ENCODE measurements around the gene DENND1A.

DNA sequence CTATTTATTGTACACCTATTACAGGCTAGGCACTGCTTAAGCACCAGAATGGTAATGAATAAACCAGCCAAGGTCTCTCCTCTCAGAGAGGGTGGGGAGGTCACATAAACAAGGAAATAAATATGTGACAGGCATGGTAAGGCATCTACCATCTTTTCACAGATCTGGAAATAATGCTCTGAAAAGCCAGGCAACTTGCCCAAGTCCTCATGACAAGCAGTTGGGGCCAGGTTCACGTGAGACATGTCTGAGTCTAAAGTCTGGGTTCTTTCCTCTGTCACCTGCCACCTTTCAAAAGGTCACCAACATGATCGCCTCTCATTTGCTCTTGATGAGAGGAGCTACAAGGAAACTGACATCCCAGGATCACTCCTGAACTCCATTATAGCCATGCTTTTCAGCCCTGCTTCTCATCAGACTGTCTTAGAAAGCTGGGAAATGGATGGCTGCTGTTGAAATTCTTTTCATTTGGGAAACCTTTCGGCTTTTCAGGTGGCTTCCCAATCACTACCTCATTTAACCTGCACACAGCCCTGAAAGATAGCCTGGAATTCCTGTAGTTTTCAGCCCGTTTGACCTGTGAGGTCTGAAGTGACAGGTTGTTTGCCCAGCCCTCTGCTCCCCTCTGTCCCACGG, 450.8 kb downstream of the DENND1A start:
- TF ChIP-seq, protein P1, sequence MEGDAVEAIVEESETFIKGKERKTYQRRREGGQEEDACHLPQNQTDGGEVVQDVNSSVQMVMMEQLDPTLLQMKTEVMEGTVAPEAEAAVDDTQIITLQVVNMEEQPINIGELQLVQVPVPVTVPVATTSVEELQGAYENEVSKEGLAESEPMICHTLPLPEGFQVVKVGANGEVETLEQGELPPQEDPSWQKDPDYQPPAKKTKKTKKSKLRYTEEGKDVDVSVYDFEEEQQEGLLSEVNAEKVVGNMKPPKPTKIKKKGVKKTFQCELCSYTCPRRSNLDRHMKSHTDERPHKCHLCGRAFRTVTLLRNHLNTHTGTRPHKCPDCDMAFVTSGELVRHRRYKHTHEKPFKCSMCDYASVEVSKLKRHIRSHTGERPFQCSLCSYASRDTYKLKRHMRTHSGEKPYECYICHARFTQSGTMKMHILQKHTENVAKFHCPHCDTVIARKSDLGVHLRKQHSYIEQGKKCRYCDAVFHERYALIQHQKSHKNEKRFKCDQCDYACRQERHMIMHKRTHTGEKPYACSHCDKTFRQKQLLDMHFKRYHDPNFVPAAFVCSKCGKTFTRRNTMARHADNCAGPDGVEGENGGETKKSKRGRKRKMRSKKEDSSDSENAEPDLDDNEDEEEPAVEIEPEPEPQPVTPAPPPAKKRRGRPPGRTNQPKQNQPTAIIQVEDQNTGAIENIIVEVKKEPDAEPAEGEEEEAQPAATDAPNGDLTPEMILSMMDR (IDR thresholded peaks at IDR 0.05): no peak
- TF ChIP-seq POLR2AphosphoS5 (IDR thresholded peaks at IDR 0.05) (no peak), POLR2A (IDR thresholded peaks at IDR 0.05) (no peak)
